ENCODE results near the gene ACTR3.

ACTR3 gene

DNA sequence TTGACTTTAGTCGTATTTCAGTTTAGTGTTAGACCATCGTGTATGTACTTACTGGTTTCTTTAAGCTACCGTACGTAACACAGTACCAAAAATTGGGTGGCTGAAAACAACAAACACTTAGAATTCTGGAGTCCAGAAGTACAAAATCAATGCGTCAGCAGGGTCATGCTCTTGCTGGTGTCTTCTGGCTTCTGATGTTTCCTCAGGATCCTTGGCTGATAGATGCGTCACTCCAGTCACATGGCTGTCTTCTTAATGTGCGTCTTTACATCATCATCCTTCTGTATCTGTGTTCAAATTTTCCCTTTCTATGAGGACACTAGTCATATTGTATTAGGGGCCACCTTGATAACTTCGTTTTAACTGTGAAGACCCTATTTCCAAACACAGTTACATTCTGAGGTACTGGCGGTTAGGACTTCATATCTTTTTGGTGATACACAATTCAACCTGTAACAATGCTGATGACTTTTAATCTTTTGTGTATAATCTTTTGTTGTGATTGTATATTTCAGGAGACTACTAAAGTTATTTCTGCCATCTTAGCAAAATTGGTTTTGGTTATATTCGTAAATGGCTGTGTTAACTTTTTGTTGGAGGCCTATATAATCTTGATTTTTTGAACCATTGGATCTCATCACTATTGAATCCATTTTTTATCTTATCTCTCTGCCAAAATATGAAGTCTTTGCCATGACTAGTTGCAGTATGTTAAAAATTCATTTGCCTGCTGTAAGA, 25.4 kb downstream of the ACTR3 start:
- no peak for DNase-seq (ENCODE audit: low read depth)
- TF ChIP-seq, protein P1, sequence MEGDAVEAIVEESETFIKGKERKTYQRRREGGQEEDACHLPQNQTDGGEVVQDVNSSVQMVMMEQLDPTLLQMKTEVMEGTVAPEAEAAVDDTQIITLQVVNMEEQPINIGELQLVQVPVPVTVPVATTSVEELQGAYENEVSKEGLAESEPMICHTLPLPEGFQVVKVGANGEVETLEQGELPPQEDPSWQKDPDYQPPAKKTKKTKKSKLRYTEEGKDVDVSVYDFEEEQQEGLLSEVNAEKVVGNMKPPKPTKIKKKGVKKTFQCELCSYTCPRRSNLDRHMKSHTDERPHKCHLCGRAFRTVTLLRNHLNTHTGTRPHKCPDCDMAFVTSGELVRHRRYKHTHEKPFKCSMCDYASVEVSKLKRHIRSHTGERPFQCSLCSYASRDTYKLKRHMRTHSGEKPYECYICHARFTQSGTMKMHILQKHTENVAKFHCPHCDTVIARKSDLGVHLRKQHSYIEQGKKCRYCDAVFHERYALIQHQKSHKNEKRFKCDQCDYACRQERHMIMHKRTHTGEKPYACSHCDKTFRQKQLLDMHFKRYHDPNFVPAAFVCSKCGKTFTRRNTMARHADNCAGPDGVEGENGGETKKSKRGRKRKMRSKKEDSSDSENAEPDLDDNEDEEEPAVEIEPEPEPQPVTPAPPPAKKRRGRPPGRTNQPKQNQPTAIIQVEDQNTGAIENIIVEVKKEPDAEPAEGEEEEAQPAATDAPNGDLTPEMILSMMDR (IDR thresholded peaks at IDR 0.05; ENCODE audit: low read length, missing control alignments) = no peak
- H3K4me3 ChIP-seq (replicated peaks; ENCODE audit: low read depth, low read length) = no peak overlapping the region

DNA sequence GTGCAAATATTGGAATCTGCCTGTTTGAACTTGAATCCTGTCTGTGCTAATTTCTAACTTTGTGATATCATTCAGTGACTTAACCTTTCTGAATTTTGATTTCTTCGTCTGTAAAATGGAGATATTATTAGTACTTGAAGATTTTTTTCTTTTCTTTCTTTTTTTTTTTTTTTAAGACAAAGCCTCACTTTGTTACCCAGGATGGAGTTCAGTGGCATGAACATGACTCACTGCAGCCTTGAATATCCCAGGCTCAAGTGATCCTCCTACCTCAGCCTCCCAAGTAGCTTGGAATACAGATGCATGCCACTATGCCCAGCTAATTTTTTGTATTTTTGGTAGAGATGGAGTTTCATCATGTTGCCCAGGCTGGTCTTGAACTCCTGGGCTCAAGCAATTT, 28.3 kb downstream of the ACTR3 start:
- TF ChIP-seq, protein P1 (IDR thresholded peaks at IDR 0.05; ENCODE audit: low read length, missing control alignments) = no peak
- no peak overlapping the region for H3K4me3 ChIP-seq (replicated peaks; ENCODE audit: low read depth, low read length)
- no peak for DNase-seq (ENCODE audit: low read depth)

DNA sequence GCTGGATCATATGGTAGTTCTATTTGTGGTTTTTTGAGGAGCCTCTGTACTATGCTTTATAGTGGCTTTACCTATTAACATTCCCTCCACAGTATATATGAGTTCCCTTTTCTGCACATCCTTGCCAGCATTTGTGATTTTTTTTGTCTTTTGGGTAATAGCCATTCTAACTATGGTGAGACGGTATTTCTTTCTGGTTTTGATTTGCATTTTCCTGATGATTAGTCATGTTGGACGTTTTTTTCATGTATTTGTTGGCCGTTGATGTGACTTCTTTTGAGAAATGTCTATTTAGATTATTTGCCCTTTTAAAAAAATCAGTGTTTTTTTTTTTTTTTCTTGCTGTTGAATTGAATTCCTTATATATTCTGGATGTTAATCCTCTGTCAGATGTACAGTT, 31.1 kb downstream of the ACTR3 start:
- no peak overlapping the region for H3K4me3 ChIP-seq (replicated peaks; ENCODE audit: low read depth, low read length)
- TF ChIP-seq, protein P1 (IDR thresholded peaks at IDR 0.05; ENCODE audit: low read length, missing control alignments) = no peak
- DNase-seq (ENCODE audit: low read depth) = no peak

DNA sequence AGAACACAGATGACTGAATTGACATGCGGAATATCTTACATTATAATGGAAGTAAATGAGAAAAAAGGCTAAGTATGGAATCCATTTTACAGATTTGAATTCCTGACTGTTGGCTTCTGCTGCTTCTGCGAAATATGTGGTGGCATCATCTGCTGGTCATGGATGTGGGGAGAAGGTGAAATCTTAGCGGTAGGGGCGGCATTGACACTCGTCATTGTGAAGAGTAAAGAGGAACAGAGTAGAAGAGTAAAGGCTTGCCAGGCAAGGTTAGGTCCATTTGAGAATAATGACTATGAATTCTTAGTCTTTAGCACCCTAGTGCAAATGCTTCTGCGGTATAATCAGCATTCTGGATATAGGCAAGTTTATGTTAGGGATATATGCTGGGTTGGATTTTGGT, 32.4 kb downstream of the ACTR3 start:
- DNase-seq (ENCODE audit: low read depth) = no peak
- TF ChIP-seq, protein P1 (IDR thresholded peaks at IDR 0.05; ENCODE audit: low read length, missing control alignments) = no peak
- no peak overlapping the region for H3K4me3 ChIP-seq (replicated peaks; ENCODE audit: low read depth, low read length)

DNA sequence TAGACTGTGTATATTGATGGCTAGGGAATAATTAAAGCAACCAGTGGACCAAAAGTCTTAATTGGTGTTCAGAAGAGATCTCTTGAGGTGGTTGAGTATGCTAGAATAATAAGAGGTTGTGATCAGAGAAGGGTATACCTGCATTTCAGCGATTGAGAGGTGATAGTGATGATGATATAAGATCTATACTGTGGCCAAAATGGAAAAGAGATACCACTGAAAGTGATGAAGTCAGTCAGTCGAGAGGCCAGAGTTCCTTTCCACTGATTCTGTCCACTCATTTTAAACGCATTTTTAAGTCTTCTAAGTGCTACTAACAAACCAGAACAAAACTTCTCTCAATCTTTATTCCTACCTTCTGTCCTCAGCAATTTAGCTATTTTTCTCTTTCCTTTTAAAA, 32.9 kb downstream of the ACTR3 start:
- TF ChIP-seq, protein P1 (IDR thresholded peaks at IDR 0.05; ENCODE audit: low read length, missing control alignments) = no peak
- no peak for DNase-seq (ENCODE audit: low read depth)
- no peak overlapping the region for H3K4me3 ChIP-seq (replicated peaks; ENCODE audit: low read depth, low read length)

DNA sequence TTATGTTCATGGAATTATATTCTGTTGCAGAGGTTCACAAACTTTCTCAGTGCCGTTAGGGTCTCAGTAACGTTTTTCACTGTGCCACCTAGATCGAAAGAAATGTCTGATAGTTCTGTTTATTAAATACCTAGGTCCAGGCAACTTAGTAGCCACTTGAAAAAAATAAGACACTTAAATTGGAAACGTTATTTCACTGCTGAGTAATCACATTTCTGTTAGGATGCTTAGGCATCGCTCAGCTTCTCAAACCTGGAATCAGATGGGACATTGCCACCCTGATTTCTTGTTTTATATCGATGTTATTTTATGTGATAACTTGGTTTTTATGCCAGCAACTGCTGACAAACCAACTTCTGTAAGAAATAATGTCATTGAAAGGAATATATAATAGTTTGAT, 36.0 kb downstream of the ACTR3 start:
- no peak overlapping the region for H3K4me3 ChIP-seq (replicated peaks; ENCODE audit: low read depth, low read length)
- no peak for DNase-seq (ENCODE audit: low read depth)
- TF ChIP-seq, protein P1 (IDR thresholded peaks at IDR 0.05; ENCODE audit: low read length, missing control alignments) = no peak

DNA sequence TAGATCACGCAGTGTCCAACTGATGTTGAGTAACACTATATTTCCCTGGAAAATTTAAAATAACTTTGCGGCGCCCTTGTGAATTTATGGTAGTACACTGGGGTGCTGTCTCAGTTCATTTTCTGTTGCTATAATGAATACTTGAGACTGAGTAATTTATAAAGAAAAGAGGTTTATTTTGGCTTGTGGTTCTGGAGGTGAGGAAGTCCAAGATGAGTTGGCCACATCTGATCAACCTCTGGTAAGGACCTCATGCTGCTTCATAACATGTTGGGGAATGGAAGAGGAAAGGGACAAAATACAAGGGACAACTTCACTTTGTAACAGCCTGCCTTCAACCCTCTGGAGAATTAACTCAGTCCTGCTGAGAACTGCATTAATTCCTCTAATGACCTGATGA, 36.4 kb downstream of the ACTR3 start:
- no peak overlapping the region for H3K4me3 ChIP-seq (replicated peaks; ENCODE audit: low read depth, low read length)
- TF ChIP-seq, protein P1 (IDR thresholded peaks at IDR 0.05; ENCODE audit: low read length, missing control alignments) = no peak
- DNase-seq (ENCODE audit: low read depth) = no peak
